ENCODE results near the gene DENND2A. TPM values are rescaled to one million over a fixed set of nuclear protein-coding genes. Genes with fewer than 3 reads are reported as not detected.

Gene DENND2A
- polyA plus RNA-seq, 3 donors = 1.2 to 38.9 (median 10.1) TPM

Other genes starting within 250 kb of the DENND2A start
- 10 to 100 TPM; 14.7 to 21.3 (median 20.2) TPM for gene SLC37A3, start 242.3 kb downstream of the DENND2A start, polyA plus RNA-seq
- 1 to 10 TPM in 1 of 3 donors, not detected in 2; 2.0 TPM for gene RAB19, start 236.8 kb downstream of the DENND2A start, polyA plus RNA-seq
- 10 to 100 TPM; 39.7 to 44.1 (median 42.0) TPM for gene MKRN1, start 161.3 kb downstream of the DENND2A start, polyA plus RNA-seq
- 10 to 100 TPM; 13.3 to 15.5 (median 13.5) TPM for gene ADCK2, start 32.1 kb upstream of the DENND2A start, polyA plus RNA-seq
- 100 to 1,000 TPM; 186 to 435 (median 407) TPM for gene NDUFB2, start 55.9 kb upstream of the DENND2A start, polyA plus RNA-seq

Measured in adipose tissue (tissue), 3 donors.